Lower leg skin (tissue), 4 donors: ENCODE measurements around the gene DDC. TPM values are rescaled to one million over a fixed set of nuclear protein-coding genes. Genes with fewer than 3 reads are reported as not detected.
"Not testable (repeated sequence)": the region's sequence is repeated elsewhere in the genome, so short reads cannot be mapped to it uniquely, and the experiment has no call there.

Experiments
- DNase-seq, 2 donors: peaks; one replicate each; pipeline ENCODE4 v3.0.0-alpha.2; 2019; ENCODE audit warnings: low spot score in 2 of 2
- H3K4me3 ChIP-seq: fragments of 200-600 bp; sonication (generic); 2 replicates; pipeline ENCODE4 v1.5.1; 2017; ENCODE audit warnings: mild to moderate bottlenecking, low read depth; ENCODE audit not compliant: poor library complexity, severe bottlenecking
- CTCF ChIP-seq, 3 donors: fragments of 450-650 bp; IDR thresholded peaks; one replicate each; pipeline ENCODE4 v1.5.1; 2016; ENCODE audit warnings: antibody characterized with exemption in 3 of 3, mild to moderate bottlenecking in 3 of 3, moderate library complexity in 2 of 3
- POLR2A ChIP-seq, 2 donors: fragments of 450-650 bp; IDR thresholded peaks; one replicate each; pipeline ENCODE4 v1.6.1; 2016 to 2017; ENCODE audit warnings: antibody characterized with exemption in 2 of 2, mild to moderate bottlenecking in 1 of 2, moderate library complexity in 1 of 2
- WGBS, 2 donors: methylation state at CpG; one replicate each; pipeline ENCODE4 v1.1.5; 2018; 5-methylcytosine and 5-hydroxymethylcytosine counted together
- intact Hi-C: fragments of 100-400 bp; cut with DNase I; formaldehyde crosslinking; loops from one replicate; pipeline ENCODE4 v1.15.0; 2023; ENCODE audit warnings: low total_unique reads
- total RNA-seq, 4 donors: library from RNA; depleted of rRNA; stranded (reverse); fragments of >200 nt; gene quantifications; one replicate each; pipeline ENCODE4 v1.1.0, GENCODE V29; 2016

DDC gene
- total RNA-seq, 4 donors from 2014 or later, result 1.2 TPM; not detected in 3

DNA sequence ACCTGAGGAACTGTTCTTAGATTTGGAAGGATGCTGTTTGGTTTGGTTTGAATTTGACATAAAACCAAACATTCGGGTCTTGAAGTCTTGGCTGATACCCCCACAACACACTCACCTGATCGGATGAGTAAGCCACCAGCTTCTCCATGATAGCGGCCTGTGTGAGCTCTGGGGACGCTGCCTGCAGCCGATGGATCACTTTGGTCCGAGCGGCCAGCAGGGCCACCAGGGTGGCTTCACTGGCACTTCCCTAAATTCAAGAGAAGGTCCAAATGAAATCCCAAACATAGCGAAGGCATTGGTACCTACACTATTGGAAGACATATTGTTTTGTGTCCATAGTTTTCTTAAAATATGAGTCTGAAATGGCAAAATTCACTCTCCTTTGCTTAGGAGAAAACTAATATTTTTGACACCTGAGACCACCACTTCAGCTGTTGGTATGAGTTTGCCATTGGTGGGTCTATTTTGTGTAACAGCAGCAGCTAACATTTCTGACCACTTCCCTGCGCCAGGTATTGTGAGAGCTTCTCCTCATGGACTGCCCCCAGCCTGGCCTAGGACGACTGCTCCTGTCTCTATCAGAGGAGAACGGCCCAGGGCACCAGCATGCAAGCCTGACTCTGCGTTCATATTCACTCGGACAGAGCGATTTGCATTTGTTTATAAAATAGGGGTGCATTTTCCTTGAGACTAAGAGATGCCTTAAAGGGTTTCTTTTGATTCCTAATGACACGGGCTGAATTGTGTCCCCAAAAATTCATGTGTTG lies 35.9 kb downstream of the DDC start:
- TF ChIP-seq POLR2A (IDR thresholded peaks at IDR 0.05), result no peak
- no peak for TF ChIP-seq CTCF (IDR thresholded peaks at IDR 0.05)
- intact Hi-C loops, result no loop called here
- peak in 1 of 2 donors; percentile 63 for DNase-seq
- 84 to 85% methylated on average over 15 of the region's 15 CpGs for WGBS, 2 donors
- H3K4me3 ChIP-seq, result no peak overlapping the region

DNA sequence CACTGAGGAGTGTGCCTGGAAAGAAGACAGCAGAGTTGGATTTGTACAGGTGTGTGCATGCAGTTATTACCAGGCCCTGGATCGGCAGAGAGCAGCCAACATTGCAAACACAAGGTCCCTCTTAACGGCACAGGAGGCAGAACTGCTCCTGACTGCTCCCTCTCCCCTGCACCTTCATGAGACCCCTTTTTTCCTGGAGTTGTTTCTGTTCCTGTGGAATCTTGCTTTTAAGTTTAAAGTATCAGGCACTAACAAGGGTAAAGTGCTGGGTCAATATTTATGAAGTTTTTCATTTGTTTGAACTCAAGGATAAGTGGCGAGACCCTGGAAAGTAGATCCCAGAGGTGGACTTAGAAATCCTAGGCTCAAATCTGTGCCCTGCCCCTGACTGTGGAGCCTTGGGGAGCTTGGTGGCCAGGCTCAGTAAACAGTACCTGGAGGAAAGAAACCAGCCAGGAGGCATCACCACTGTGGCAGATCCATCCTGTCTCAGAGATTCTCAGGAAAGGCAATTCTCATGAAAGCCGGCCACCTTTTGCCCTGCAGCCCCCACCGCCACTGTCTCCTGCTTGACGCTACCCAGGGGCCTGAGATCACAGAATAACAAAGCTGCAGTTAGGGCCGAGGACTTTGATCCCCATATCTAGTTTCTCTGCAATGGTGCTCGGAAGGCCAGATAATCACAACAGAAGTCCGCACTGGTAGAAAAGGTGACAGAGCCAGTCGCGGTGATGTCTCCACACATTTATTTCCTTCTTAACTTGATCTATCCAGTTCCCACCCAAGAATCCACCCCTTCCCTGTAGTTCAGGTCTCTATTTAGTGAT lies 36.7 kb downstream of the DDC start:
- intact Hi-C loops, result no loop called here
- 55 to 68% methylated on average over 11 of the region's 11 CpGs for WGBS, 2 donors
- H3K4me3 ChIP-seq, result no peak overlapping the region
- TF ChIP-seq CTCF (IDR thresholded peaks at IDR 0.05), result no peak
- no peak for TF ChIP-seq POLR2A (IDR thresholded peaks at IDR 0.05)
- DNase-seq, result peak in 1 of 2 donors; percentile 50

DNA sequence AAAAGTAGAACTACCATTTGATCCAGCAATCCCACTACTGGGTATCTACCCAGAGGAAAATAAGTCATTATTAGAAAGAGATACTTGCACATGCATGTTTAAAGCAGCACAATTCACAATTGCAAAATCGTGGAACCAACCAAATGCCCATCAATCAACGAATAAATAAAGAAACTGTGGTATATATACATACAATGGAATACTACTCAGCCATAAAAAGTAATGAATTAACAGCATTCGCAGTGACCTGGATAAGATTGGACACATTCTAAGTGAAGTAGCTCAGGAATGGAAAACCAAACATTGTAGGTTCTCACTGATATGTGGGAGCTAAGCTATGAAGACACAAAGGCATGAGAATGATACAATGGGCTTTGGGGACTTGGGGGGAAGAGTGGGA lies 45.9 kb downstream of the DDC start:
- intact Hi-C loops, DNase-seq, H3K4me3 ChIP-seq: not testable (repeated sequence)
- WGBS, 2 donors, result 79 to 82% methylated on average over 3 of the region's 3 CpGs

GRCh38 chr7:50513166-50513871 lies 51.9 kb downstream of the DDC start:
- TF ChIP-seq POLR2A (IDR thresholded peaks at IDR 0.05) (no peak), CTCF (IDR thresholded peaks at IDR 0.05) (no peak)
- 52 to 67% methylated on average over 14 of the region's 14 CpGs for WGBS, 2 donors
- H3K4me3 ChIP-seq, result no peak overlapping the region
- intact Hi-C loops, result no loop called here
- DNase-seq, result peak in 1 of 2 donors; percentile 56

GRCh38 chr7:50512384-50512783 lies 52.8 kb downstream of the DDC start:
- intact Hi-C loops, result no loop called here
- no peak for TF ChIP-seq POLR2A (IDR thresholded peaks at IDR 0.05)
- TF ChIP-seq CTCF (IDR thresholded peaks at IDR 0.05), result no peak
- H3K4me3 ChIP-seq, result no peak overlapping the region
- no peak for DNase-seq

- 72 to 88% methylated on average over 2 of the region's 2 CpGs for WGBS, 2 donors
- no peak for DNase-seq
- TF ChIP-seq POLR2A (IDR thresholded peaks at IDR 0.05) (no peak), CTCF (IDR thresholded peaks at IDR 0.05) (no peak)
- no peak overlapping the region for H3K4me3 ChIP-seq
- intact Hi-C loops, result no loop called here
Observed at GRCh38 chr7:50509459-50509858, 55.7 kb downstream of the DDC start.
